Breast epithelium (tissue), 4 donors: ENCODE measurements around the gene HSPBP1. TPM values are rescaled to one million over a fixed set of nuclear protein-coding genes. Genes with fewer than 3 reads are reported as not detected.
"Not testable (repeated sequence)": the region's sequence is repeated elsewhere in the genome, so short reads cannot be mapped to it uniquely, and the experiment has no call there.

Source experiments
- DNase-seq, 2 donors: peaks; one replicate each; pipeline ENCODE4 v3.0.0-alpha.2; 2019; ENCODE audit warnings: low spot score in 2 of 2
- H3K27ac ChIP-seq, 2 donors: fragments of 200-600 bp; sonication (generic) in 1 of 2; one replicate each; pipeline ENCODE4 v1.5.1; 2016 to 2019; ENCODE audit warnings: mild to moderate bottlenecking in 1 of 2
- H3K27me3 ChIP-seq, 2 donors: fragments of 200-600 bp; sonication (generic) in 1 of 2; one replicate each; pipeline versions ENCODE4 v1.5.1 to v1.6.0; 2017 to 2019; ENCODE audit warnings: control low read depth in 1 of 2, mild to moderate bottlenecking in 1 of 2
- H3K36me3 ChIP-seq: fragments of 200-600 bp; one replicate; pipeline ENCODE4 v1.5.1; 2019
- H3K4me1 ChIP-seq, 2 donors: fragments of 200-600 bp; sonication (generic); one replicate each; pipeline ENCODE4 v1.5.1; 2016 to 2019; ENCODE audit warnings: control low read depth in 1 of 2
- H3K4me3 ChIP-seq, 3 donors: fragments of 200-600 bp; sonication (generic); 1 replicate in 2 of 3; 2 replicates in 1 of 3; pipeline ENCODE4 v1.5.1; 2016 to 2019; ENCODE audit warnings: mild to moderate bottlenecking in 3 of 3, moderate library complexity in 2 of 3
- H3K9me3 ChIP-seq, 2 donors: fragments of 200-600 bp; sonication (generic) in 1 of 2; one replicate each; pipeline ENCODE4 v1.5.1; 2016 to 2019; ENCODE audit warnings: control low read depth in 1 of 2
- POLR2A ChIP-seq: fragments of 450-650 bp; IDR thresholded peaks from one replicate; pipeline ENCODE4 v1.6.1; 2016; ENCODE audit warnings: antibody characterized with exemption, mild to moderate bottlenecking, moderate library complexity
- POLR2AphosphoS5 ChIP-seq, 3 donors: sonication (generic); formaldehyde crosslinking; IDR thresholded peaks; one replicate each; pipeline ENCODE4 v1.6.1; 2017; ENCODE audit warnings: antibody characterized with exemption in 3 of 3
- intact Hi-C: fragments of 100-400 bp; cut with DNase I; formaldehyde crosslinking; loops from one replicate; pipeline ENCODE4 v1.15.1; 2023; ENCODE audit warnings: low total_unique reads
- total RNA-seq, 3 donors: library from RNA; depleted of rRNA; stranded (reverse); fragments of >200 nt; gene quantifications; one replicate each; pipeline ENCODE4 v1.1.0, GENCODE V29; 2016
- TF ChIP-seq, protein P1 (sequence below), 3 donors: fragments of 450-650 bp; IDR thresholded peaks; one replicate each; pipeline ENCODE4 v1.5.1; 2016 to 2017; ENCODE audit warnings: antibody characterized with exemption in 3 of 3, mild to moderate bottlenecking in 3 of 3, moderate library complexity in 3 of 3

HSPBP1 gene
- total RNA-seq, 3 donors from 2014 or later = 13.3 to 36.1 (median 32.6) TPM

DNA sequence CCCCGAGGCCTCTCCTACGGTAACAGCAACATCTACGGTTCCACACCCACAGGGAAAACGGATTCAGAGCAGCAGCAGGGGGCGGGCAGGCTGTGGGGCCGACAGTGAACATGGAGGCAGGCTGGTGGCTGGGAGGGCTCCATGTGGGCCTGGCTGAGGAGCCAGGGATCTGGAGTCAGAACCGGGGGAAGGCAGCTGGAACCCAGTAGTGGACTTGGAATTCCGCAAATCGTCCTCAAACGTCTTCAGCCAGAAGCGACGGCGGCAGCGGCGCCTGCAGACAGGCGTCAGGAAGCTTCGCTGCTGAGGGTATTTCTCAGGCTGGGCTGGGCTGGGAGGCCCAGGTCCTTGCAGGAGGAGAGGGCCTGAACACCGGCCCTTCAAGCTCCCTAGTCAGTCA is 53.1 kb downstream of the HSPBP1 start:
- Histone ChIP-seq H3K27ac (no peak overlapping the region), H3K27me3 (no peaks in the 10 kb centered on the region), H3K9me3 (no peaks in the 10 kb centered on the region), H3K4me3 (no peak overlapping the region), H3K4me1 (no peaks in the 10 kb centered on the region), H3K36me3 (peaks cover 9% of the 10 kb centered on the region)
- DNase-seq = no peak
- intact Hi-C loops = no loop called here
- TF ChIP-seq POLR2AphosphoS5 (IDR thresholded peaks at IDR 0.05) = no peak
- TF ChIP-seq, protein P1, sequence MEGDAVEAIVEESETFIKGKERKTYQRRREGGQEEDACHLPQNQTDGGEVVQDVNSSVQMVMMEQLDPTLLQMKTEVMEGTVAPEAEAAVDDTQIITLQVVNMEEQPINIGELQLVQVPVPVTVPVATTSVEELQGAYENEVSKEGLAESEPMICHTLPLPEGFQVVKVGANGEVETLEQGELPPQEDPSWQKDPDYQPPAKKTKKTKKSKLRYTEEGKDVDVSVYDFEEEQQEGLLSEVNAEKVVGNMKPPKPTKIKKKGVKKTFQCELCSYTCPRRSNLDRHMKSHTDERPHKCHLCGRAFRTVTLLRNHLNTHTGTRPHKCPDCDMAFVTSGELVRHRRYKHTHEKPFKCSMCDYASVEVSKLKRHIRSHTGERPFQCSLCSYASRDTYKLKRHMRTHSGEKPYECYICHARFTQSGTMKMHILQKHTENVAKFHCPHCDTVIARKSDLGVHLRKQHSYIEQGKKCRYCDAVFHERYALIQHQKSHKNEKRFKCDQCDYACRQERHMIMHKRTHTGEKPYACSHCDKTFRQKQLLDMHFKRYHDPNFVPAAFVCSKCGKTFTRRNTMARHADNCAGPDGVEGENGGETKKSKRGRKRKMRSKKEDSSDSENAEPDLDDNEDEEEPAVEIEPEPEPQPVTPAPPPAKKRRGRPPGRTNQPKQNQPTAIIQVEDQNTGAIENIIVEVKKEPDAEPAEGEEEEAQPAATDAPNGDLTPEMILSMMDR (IDR thresholded peaks at IDR 0.05) = no peak
- no peak for TF ChIP-seq POLR2A

DNA sequence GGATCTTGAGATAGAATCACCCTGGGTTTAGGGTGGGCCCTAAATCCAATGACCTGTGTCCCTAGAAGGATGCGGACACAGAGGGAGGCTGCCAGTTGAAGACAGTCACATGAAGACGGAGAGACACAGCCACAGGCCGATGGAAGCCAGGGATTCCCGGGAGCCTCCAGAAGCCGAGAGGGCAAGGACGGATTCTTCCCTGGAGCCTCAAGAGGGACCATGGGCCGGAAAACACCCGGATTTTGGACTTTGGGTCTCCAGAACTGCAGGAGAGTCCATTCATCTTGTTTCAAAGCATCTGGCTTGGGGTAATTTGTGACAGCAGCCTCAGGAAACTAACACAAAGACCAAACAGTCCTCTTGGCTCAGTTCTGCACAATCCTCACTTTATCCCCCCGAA is 53.6 kb downstream of the HSPBP1 start:
- H3K4me1 ChIP-seq = no peaks in the 10 kb centered on the region
- TF ChIP-seq, protein P1 (IDR thresholded peaks at IDR 0.05) = no peak
- TF ChIP-seq POLR2AphosphoS5 (IDR thresholded peaks at IDR 0.05) (no peak), POLR2A (no peak)
- peaks cover 4% of the 10 kb centered on the region for H3K36me3 ChIP-seq
- no peak for DNase-seq
- no peaks in the 10 kb centered on the region for H3K9me3 ChIP-seq
- H3K27ac ChIP-seq = no peak overlapping the region
- no peak overlapping the region for H3K4me3 ChIP-seq
- no peaks in the 10 kb centered on the region for H3K27me3 ChIP-seq
- intact Hi-C loops = no loop called here

DNA sequence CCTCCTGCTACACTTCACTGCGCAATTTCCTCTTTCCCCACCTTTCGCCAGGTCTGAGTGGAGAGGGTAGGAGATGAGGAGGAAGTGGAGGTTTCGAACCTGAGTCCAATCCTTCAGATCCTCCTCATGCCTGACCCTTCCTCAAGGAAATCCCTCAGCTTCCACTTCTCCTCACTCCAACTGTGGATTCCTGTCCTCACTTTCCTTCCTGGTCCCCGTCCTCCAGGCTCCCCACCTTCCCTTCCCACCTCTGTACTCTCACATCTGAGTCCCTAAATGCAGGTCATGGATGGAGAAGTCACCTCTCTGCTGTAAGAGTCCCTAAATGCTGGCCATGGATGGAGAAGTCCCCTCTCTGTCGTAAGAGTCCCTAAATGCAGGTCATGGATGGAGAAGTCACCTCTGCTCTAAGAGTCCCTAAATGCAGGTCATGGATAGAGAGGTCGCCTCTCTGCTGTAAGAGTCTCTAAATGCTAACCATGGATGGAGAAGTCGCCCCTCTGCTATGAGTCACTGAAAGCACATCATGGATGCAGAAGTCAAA is 54.4 kb downstream of the HSPBP1 start:
- TF ChIP-seq POLR2A (no peak), POLR2AphosphoS5 (IDR thresholded peaks at IDR 0.05) (no peak)
- TF ChIP-seq, protein P1 (IDR thresholded peaks at IDR 0.05) = no peak
- DNase-seq = no peak
- Histone ChIP-seq H3K27me3 (no peaks in the 10 kb centered on the region), H3K27ac (no peak overlapping the region), H3K4me3 (no peak overlapping the region), H3K4me1 (no peaks in the 10 kb centered on the region), H3K9me3 (peaks cover 0 to 2% of the 10 kb centered on the region in 2 donors), H3K36me3 (no peaks in the 10 kb centered on the region)
- intact Hi-C loops = no loop called here

DNA sequence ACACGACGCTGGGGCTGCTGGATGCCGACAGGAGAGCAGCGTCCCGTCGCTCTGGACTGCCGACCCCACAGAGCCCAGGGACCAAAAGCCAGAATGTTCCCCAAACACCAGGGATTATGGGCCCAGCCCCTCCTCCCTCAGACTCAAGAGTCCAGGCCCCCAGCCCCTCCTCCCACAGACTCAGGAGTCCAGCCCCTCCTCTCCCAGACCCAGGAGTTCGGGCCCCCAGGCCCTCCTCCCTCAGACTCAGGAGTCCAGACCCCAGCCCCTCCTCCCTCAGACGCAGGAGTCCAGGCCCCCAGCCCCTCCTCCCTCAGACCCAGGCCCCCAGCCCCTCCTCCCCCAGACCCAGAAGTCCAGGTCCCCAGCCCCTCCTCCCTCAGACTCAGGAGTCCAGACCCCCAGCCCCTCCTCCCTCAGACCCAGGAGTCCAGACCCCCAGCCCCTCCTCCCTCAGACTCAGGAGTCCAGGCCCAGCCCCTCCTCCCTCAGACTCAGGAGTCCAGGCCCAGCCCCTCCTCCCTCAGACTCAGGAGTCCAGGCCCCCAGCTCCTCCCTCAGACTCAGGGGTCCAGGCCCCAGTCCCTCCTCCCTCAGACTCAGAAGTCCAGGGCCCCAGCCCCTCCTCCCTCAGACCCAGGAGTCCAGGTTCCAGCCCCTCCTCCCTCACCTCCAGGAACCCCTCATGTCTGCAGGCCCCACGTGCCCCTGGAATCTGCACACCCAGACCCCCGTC is 55.1 kb downstream of the HSPBP1 start:
- H3K4me1 ChIP-seq, H3K36me3 ChIP-seq, H3K4me3 ChIP-seq, H3K9me3 ChIP-seq, intact Hi-C loops, H3K27ac ChIP-seq, DNase-seq, H3K27me3 ChIP-seq: not testable (repeated sequence)

DNA sequence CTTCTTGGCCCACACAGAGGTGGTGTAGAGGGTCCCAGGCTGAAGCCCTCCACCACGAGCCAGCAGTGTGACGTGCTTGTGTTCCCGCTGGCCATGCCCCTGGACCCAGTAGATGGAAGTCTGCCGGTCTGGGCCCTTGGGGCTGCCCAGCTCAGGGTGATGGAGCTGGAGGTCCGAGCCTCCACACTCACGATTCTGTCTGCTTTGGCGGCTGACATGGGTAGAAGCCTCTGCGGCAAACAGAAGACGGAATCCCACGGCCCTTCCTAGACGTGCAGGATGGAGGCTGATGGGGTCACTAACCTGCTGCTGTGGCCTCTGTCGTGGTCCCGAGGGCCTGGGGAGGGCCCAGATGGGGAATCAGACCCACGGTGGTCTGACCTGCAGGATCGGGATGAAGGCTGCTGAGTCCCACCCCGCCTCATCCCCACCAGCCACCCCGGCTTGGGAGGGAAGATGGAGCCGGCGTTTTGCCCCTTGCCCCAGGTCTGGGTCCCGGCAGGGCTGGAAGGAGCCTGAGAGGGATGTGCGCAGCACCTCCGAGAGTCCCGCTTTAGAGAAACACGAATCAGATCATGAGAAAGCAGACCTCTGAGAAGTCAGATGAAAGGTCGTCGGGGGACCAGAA is 55.8 kb downstream of the HSPBP1 start:
- DNase-seq = no peak
- Histone ChIP-seq H3K27me3 (no peaks in the 10 kb centered on the region), H3K27ac (no peak overlapping the region), H3K4me1 (no peaks in the 10 kb centered on the region), H3K9me3 (peaks cover 0 to 4% of the 10 kb centered on the region in 2 donors), H3K36me3 (no peaks in the 10 kb centered on the region), H3K4me3 (no peak overlapping the region)
- intact Hi-C loops = no loop called here
- TF ChIP-seq, protein P1 (IDR thresholded peaks at IDR 0.05) = no peak
- TF ChIP-seq POLR2A (no peak), POLR2AphosphoS5 (IDR thresholded peaks at IDR 0.05) (no peak)
